DLD1 (cell line): ENCODE results near the gene BAZ2B.

ENCODE experiments used
- in situ Hi-C: cut with HindIII; loops from 2 replicates; pipeline ENCODE4 v1.10.0; 2017; ENCODE audit warnings: low sequenced_read_pairs

Gene BAZ2B

DNA sequence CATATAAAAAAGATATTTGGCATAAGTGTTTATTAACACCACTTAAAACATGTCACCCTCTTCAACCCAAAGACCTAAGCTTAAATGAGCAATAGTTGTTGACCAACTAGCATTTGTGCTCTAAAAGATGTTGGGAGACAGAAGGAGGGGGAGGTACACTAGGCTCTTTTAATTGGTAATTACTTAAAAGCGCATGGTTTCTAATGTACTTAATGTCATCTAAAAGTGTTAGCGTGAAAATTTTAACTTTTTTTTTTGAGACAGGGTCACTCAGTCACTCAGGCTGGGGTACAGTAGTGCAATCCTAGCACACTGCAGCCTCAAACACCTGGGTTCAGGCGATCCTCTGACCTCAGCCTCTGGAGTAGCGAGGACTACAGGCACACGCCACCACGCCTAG lies 335.3 kb downstream of the BAZ2B start:
- in situ Hi-C loops = no loop called here

DNA sequence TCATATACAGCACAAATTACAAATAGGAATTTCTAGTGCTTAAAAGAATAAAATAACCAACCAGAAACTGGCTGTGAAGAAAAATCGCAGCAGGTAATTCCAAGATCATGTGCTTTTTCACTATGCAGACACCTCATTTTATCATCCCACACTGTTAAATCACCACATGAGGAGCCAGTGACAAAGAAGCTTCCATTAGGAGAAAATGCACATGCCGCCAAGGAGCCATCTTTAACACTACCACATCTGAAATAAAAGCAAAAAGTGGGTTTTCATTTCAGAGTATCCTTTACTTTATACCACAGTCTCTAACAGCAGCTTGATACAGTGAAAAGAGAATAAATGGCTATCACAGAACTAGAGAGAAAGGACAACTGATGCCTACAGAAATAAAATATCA lies 336.6 kb downstream of the BAZ2B start:
- in situ Hi-C loops = no loop called here

DNA sequence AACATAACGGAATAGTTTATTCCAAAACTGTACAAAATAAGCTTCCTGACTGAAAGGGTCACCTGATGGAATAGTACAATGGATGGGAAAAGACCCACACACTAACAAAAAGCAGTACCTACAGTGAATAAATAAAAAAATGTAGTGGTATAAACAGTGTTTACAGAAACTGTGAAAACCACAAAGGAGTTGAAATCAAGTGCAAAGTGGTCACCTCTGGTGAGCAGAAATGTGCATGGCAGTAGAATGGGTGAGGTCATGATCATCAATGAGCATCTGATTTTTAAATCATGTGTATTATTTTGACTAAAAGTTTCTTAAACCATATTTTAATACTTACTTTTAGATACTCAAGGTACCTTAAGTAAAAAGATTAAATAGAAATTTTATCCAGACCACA lies 341.2 kb downstream of the BAZ2B start:
- in situ Hi-C loops = no loop called here

DNA sequence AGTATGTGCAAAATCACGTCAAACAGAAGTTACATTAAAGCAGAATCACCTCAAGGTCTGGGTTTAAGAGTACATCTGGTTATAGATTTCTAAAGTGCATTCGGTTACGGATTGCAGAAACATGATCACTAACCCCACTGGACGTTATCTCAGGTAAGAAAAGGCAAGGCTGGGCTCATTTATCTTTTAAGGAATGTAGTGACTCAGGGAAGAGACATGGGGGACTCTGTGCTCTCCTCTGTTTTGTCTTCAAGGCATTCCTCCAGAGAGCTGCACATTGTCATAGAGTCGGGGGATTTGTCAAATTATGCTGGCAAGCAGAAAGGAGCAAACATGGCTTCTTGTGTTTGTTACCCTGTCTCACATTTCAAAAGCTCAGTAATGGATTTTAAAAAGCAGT lies 344.2 kb downstream of the BAZ2B start:
- in situ Hi-C loops = no loop called here

DNA sequence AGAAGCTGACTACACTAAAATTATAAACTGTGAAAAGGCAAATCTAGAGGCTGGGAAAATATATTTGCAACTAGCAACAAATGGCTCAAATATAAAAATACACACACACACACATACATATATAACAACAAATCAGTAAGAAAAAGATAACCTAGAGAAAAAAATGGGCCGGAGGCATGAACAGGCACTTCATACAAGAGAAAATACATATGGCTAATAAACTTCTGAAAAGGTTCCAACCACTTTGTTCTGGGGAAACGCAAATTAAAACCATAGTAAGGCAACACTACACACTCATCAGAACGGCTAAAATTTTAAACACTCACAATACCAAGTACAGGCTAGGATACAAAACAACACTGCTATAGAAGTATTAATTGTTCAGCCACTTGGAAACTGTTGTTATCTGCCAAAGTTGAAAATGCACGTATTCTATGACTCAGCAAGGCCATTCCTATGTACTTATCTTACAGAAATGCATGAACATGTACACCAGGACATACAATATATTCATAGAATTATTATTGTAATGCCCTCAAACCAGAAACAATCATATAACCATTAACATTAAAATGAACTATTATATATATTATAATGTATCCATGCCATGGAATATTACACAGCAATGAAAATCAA lies 345.5 kb downstream of the BAZ2B start:
- in situ Hi-C loops = no loop called here
